ENCODE results near the gene LPAR6. TPM values are rescaled to one million over a fixed set of nuclear protein-coding genes. Genes with fewer than 3 reads are reported as not detected.
"Not testable (repeated sequence)": the region's sequence is repeated elsewhere in the genome, so short reads cannot be mapped to it uniquely, and the experiment has no call there.

Gene LPAR6, protein sequence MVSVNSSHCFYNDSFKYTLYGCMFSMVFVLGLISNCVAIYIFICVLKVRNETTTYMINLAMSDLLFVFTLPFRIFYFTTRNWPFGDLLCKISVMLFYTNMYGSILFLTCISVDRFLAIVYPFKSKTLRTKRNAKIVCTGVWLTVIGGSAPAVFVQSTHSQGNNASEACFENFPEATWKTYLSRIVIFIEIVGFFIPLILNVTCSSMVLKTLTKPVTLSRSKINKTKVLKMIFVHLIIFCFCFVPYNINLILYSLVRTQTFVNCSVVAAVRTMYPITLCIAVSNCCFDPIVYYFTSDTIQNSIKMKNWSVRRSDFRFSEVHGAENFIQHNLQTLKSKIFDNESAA
- total RNA-seq: 10 to 100 TPM; 16.8 to 42.5 (median 23.4) TPM

DNA sequence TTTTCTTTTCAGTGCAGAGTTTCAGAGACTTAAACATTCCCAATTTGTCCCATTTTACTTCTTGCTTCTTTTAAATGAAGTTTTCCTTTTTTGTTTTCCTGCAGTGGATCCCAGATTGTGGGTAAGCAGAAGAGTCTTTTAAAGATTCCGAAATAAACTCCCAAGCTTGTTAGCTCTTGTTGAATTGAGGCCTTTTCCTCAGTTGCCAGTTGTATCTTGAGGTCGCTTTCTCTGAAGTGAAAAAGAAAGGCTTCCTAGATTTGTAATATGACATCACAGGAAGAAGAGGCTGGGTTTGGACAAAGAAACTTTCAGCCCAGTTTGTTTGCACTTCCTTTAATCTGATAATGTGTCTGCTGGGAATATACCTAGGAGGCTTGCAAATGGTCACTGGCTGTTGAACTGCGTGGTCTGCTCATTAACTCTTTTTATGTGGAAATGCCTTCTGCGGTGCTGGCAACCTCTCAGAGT, at the start of gene LPAR6:
Gene LPAR6, minus strand, starts transcription at position 233 of the 471 bp plus-strand sequence. CDS start 690 bp downstream, outside the sequence.
- H3K4me1 ChIP-seq: peaks cover 17 to 18% of the 10 kb centered on the region in 2 donors
- no peaks in the 10 kb centered on the region for H3K27me3 ChIP-seq
- TF ChIP-seq, protein P1, sequence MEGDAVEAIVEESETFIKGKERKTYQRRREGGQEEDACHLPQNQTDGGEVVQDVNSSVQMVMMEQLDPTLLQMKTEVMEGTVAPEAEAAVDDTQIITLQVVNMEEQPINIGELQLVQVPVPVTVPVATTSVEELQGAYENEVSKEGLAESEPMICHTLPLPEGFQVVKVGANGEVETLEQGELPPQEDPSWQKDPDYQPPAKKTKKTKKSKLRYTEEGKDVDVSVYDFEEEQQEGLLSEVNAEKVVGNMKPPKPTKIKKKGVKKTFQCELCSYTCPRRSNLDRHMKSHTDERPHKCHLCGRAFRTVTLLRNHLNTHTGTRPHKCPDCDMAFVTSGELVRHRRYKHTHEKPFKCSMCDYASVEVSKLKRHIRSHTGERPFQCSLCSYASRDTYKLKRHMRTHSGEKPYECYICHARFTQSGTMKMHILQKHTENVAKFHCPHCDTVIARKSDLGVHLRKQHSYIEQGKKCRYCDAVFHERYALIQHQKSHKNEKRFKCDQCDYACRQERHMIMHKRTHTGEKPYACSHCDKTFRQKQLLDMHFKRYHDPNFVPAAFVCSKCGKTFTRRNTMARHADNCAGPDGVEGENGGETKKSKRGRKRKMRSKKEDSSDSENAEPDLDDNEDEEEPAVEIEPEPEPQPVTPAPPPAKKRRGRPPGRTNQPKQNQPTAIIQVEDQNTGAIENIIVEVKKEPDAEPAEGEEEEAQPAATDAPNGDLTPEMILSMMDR (IDR thresholded peaks at IDR 0.05): no peak
- peak in 1 of 2 donors; percentile 83 for TF ChIP-seq POLR2A (IDR thresholded peaks at IDR 0.05)
- peak within 1 kb of the TSS in 2 of 3 donors; percentile 27 to 28 for H3K4me3 ChIP-seq (replicated peaks in 1 of 3)
- no peaks in the 10 kb centered on the region for H3K9me3 ChIP-seq
- H3K36me3 ChIP-seq: no peaks in the 10 kb centered on the region
- intact Hi-C loops (cut with DNase I): loop anchor here (10.0 kb wide), 1 partner anchor 122 kb away; the partner anchor contains the start of gene RCBTB2
- WGBS, 2 donors: 9% methylated on average over 4 of the region's 4 CpGs
- DNase-seq: no peak
- H3K27ac ChIP-seq: peak within 1 kb of the TSS; percentile 51 to 90 (median 77)

DNA sequence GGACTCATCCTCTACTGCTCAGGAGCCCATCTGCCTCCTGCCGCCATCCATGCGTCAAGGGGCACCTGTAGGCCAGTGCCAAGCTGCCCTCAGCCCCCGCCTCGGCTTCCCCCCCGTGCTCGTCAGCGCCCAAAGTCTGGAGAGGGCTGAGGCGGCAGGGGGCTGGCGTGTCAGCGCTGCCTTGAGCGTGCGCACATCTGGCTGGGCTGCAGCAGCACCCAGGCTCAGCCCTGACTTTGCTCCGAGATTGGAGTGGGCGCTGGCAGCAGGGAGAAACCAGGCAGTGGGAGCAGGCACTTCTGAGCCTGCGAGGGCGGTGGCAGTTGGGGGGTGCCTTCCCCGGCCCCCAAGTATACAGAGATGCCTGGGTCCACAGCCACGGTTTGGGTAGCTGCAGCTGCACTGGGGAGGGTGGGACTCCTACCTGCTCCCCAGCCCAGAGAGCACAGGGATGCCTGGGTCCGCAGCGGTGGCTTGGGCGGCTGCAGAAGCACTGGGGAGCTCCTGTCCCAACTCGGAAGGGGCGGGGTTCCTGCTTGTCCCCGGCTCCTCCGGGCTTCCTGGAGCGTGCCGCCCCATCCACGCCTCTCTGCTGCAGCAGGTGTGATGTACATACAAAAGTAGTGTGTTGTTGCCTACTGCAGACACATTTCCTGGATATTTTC, 44.8 kb upstream of the LPAR6 start:
- no peak overlapping the region for H3K27ac ChIP-seq
- WGBS, 2 donors: 88 to 89% methylated on average over 5 to 22 of the region's 28 CpGs
- intact Hi-C loops (cut with DNase I): no loop called here
- H3K36me3 ChIP-seq: peaks cover 17 to 18% of the 10 kb centered on the region in 2 donors
- no peak for DNase-seq
- no peaks in the 10 kb centered on the region for H3K27me3 ChIP-seq
- H3K4me1 ChIP-seq: no peaks in the 10 kb centered on the region
- no peak for TF ChIP-seq POLR2A (IDR thresholded peaks at IDR 0.05)
- TF ChIP-seq, protein P1 (IDR thresholded peaks at IDR 0.05): no peak
- H3K9me3 ChIP-seq: no peaks in the 10 kb centered on the region
- no peak overlapping the region for H3K4me3 ChIP-seq (replicated peaks in 1 of 3)

DNA sequence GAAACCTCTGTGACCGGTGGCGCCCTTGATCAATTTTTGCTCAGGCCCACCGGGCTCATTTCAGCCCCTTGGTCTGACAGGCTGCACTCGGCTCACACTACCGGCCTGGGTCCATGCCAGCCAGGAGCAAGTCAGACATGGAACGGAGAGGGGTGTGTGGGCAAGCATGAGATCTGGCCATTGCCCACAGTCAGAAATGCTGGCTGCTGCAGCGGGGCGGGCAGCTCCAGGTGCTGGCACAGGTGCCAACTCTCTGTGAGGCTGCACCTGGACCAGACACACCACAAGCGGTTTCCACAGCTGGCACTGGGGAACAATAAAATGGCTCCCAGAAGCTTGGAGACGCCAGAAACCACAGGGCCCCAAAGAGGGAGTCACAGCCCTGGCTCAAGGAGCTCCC, 43.6 kb upstream of the LPAR6 start:
- TF ChIP-seq, protein P1 (IDR thresholded peaks at IDR 0.05): no peak
- no peak for TF ChIP-seq POLR2A (IDR thresholded peaks at IDR 0.05)
- peaks cover 17 to 18% of the 10 kb centered on the region in 2 donors for H3K36me3 ChIP-seq
- no peak for DNase-seq
- intact Hi-C loops (cut with DNase I): no loop called here
- no peaks in the 10 kb centered on the region for H3K4me1 ChIP-seq
- no peak overlapping the region for H3K27ac ChIP-seq
- 94 to 95% methylated on average over 8 to 10 of the region's 10 CpGs for WGBS, 2 donors
- H3K9me3 ChIP-seq: no peaks in the 10 kb centered on the region
- H3K27me3 ChIP-seq: no peaks in the 10 kb centered on the region
- H3K4me3 ChIP-seq (replicated peaks in 1 of 3): no peak overlapping the region

DNA sequence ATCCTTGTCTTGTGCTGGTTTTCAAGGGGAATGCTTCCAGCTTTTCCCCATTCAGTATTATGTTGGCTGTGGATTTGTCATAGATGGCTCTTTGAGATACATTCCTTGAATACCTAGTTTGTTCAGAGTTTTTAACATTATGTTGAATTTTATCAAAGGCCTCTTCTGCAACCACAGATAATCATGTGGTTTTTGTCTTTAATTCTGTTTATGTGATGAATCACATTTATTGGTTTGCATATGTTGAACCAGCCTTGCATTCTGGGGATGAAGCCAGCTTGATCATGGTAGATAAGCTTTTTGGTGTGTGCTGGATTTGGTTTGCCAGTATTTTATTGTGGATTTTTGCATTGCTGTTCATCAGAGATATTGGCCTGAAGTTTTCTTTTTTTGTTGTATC, 38.3 kb upstream of the LPAR6 start:
- H3K4me1 ChIP-seq: peaks cover 8 to 18% of the 10 kb centered on the region in 2 donors
- H3K9me3 ChIP-seq; intact Hi-C loops (cut with DNase I); H3K27ac ChIP-seq; H3K36me3 ChIP-seq; H3K4me3 ChIP-seq (replicated peaks in 1 of 3); H3K27me3 ChIP-seq; DNase-seq: not testable (repeated sequence)

DNA sequence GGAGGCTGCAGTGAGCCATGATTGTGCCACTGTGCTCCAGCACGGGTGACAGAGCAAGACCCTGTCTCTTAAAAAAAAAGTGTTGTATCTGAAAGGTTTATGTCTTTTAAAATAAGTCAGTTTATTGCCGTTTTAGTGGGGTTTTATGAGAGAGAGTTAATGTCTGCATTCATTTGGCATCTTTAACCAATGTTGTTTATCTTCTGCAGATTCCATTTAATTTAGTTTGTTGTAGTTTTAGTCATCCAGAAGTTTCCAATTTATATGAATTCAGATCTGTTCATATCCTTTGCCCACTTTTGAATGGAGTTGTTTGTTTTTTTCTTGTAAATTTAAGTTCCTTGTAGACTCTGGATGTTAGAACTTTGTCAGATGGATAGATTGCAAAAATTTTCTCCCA, 36.7 kb upstream of the LPAR6 start:
- TF ChIP-seq, protein P1 (IDR thresholded peaks at IDR 0.05): no peak
- TF ChIP-seq POLR2A (IDR thresholded peaks at IDR 0.05): no peak
- no peak for DNase-seq
- H3K27me3 ChIP-seq: no peaks in the 10 kb centered on the region
- peaks cover 8 to 19% of the 10 kb centered on the region in 2 donors for H3K4me1 ChIP-seq
- H3K9me3 ChIP-seq: no peaks in the 10 kb centered on the region
- H3K36me3 ChIP-seq: no peaks in the 10 kb centered on the region
- peak overlapping the region in 2 of 3 donors; percentile 35 to 46 for H3K27ac ChIP-seq
- no peak overlapping the region for H3K4me3 ChIP-seq (replicated peaks in 1 of 3)
- WGBS, 2 donors: 87 to 91% methylated on average over 2 of the region's 2 CpGs
- intact Hi-C loops (cut with DNase I): no loop called here
